ENCODE data around the gene CLEC17A.
A peak's percentile ranks its signal among the peaks of the same experiment; 100 is the strongest.

CLEC17A gene

DNA sequence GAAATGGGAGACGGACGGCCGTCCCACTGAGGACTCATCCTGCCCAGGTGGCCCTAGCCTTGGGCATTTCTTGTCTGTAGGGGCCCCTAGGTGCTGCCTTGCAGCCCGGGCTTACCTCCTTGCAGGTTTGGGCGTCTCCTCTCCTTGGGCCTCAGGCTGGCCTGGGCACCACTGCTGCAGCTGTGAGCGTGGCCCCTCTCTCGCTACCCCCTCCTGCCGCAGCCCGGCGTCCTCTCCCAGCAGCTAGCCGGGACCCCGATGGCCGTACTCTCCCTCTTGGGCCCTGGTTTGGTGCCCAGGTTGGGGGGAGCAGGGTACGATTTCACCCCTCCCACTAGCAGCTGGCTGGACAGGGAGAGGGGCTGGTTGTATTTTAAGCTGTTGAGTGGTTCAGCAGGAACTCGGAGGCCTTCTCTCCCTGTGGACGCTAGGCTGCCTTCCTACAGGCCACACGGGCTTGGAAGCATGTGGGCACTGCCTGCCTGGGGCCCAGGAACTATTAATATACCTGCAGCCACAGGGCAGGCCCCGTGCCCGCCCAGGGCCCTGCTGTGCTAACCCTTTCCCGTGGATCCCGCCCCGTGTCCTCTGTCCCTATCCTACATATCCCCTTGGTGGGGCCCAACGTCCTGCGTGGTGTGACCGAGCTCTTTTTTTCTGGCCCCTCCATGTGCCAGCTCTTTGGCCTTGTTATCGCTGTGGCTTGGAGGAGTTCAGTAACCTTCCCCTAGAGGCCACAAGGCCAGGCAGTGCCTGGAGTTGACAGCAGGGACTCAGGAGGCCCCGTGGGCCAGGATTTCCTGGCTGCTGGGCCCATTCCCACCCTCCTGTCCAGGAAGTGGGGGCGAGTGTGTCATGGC lies 22.7 kb upstream of the CLEC17A start:
- peaks cover 0 to 26% (median 10%) of the 10 kb centered on the region in 4 experiments for H3K36me3 ChIP-seq (ENCODE audit: control insufficient read depth in 4 of 4, insufficient read depth in 4 of 4, low read length in 3 of 4)
- WGBS (ENCODE audit: insufficient coverage): 49% methylated on average over 23 of the region's 28 CpGs
- H3K27ac ChIP-seq (ENCODE audit: insufficient read depth in 1 of 2, low read depth in 1 of 2, low read length in 2 of 2, poor library complexity in 1 of 2, severe bottlenecking in 2 of 2): peak overlapping the region; percentile 48 to 69
- peak overlapping the region in 2 of 7 experiments; percentile 11 to 33 for H3K4me3 ChIP-seq (ENCODE audit: control insufficient read depth in 1 of 7, extremely low read depth in 1 of 7, insufficient read depth in 4 of 7, low read depth in 2 of 7, low read length in 6 of 7)
- no peaks in the 10 kb centered on the region for H3K27me3 ChIP-seq (replicated peaks in 2 of 5; ENCODE audit: control insufficient read depth in 4 of 5, insufficient read depth in 5 of 5, low read length in 4 of 5)
- no peaks in the 10 kb centered on the region for H3K9me3 ChIP-seq (ENCODE audit: control extremely low read depth in 1 of 5, control insufficient read depth in 4 of 5, insufficient read depth in 2 of 5, low read depth in 1 of 5, low read length in 4 of 5)
- CTCF ChIA-PET: interaction anchor here (0.9 to 2.0 kb wide), 7 partner anchors 9 to 130 kb away, joined by 3 to 16 read pairs (median 3); partner anchors contain the start of gene ZNF333
- POLR2A ChIA-PET: interaction anchor here (0.7 kb wide), 1 partner anchor 42 kb away, joined by 3 read pairs; no protein-coding TSS in a partner anchor
- peak in 2 of 3 donors; percentile 35 to 53 for DNase-seq
- H3K4me1 ChIP-seq (ENCODE audit: control extremely low read depth in 1 of 4, control insufficient read depth in 4 of 4, insufficient read depth in 4 of 4, low read length in 3 of 4): peaks cover 0 to 43% (median 29%) of the 10 kb centered on the region in 4 experiments

DNA sequence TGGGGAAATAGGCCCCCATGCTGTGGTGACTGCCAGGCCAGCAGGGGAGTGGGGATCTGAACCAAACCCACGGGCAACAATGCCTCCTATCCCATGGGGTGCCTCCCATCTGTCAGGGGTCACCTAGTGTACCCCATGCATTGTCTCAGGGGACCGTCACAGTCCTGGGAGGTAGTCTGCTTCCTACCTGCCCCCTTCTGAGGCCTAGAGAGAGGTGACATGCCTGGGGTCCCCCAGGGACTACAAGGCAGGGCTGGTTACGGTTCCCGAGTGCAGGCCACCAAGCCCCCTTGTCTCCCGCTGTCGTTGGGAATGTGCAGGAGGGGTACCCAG lies 22.1 kb upstream of the CLEC17A start:
- Histone ChIP-seq H3K9me3 (ENCODE audit: control extremely low read depth in 1 of 5, control insufficient read depth in 4 of 5, insufficient read depth in 2 of 5, low read depth in 1 of 5, low read length in 4 of 5) (no peaks in the 10 kb centered on the region), H3K27ac (ENCODE audit: insufficient read depth in 1 of 2, low read depth in 1 of 2, low read length in 2 of 2, poor library complexity in 1 of 2, severe bottlenecking in 2 of 2) (peak overlapping the region; percentile 48 to 69), H3K4me3 (ENCODE audit: control insufficient read depth in 1 of 7, extremely low read depth in 1 of 7, insufficient read depth in 4 of 7, low read depth in 2 of 7, low read length in 6 of 7) (no peak overlapping the region), H3K27me3 (replicated peaks in 2 of 5; ENCODE audit: control insufficient read depth in 4 of 5, insufficient read depth in 5 of 5, low read length in 4 of 5) (no peaks in the 10 kb centered on the region), H3K36me3 (ENCODE audit: control insufficient read depth in 4 of 4, insufficient read depth in 4 of 4, low read length in 3 of 4) (peaks cover 0 to 31% (median 12%) of the 10 kb centered on the region in 4 experiments), H3K4me1 (ENCODE audit: control extremely low read depth in 1 of 4, control insufficient read depth in 4 of 4, insufficient read depth in 4 of 4, low read length in 3 of 4) (peaks cover 0 to 43% (median 29%) of the 10 kb centered on the region in 4 experiments)
- no peak for DNase-seq
- POLR2A ChIA-PET: no interaction called here
- CTCF ChIA-PET: interaction anchor here (1.0 to 2.0 kb wide), 5 partner anchors 10 to 126 kb away, joined by 3 to 16 read pairs (median 3); no protein-coding TSS in a partner anchor
- 66% methylated on average over 6 of the region's 6 CpGs for WGBS (ENCODE audit: insufficient coverage)

DNA sequence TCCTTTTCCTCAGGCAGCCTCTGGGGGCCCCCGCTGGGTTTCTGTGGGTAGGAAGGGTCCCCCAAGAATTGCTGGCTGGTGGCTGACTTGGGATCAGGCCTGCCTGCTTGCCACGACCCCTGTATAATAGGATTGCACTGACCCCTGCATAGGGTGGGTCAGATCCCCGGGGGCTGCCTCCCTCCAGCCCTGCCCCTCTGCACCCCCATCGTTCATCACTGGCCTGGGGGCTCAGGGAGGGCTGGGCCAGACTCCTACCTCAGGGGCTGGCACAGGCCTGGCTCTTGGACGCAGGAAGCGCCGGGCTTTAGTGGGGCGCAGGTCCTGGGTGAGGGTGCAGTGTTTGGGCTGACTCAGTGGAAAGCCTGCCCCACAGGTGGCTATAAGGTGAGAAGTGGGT lies 21.6 kb upstream of the CLEC17A start:
- 100% methylated on average over 5 of the region's 8 CpGs for WGBS (ENCODE audit: insufficient coverage)
- ChIA-PET CTCF (interaction anchor here (1.0 to 1.3 kb wide), 5 partner anchors 10 to 125 kb away, joined by 3 to 4 read pairs (median 3); no protein-coding TSS in a partner anchor), POLR2A (no interaction called here)
- Histone ChIP-seq H3K36me3 (ENCODE audit: control insufficient read depth in 4 of 4, insufficient read depth in 4 of 4, low read length in 3 of 4) (peaks cover 0 to 36% (median 16%) of the 10 kb centered on the region in 4 experiments), H3K27ac (ENCODE audit: insufficient read depth in 1 of 2, low read depth in 1 of 2, low read length in 2 of 2, poor library complexity in 1 of 2, severe bottlenecking in 2 of 2) (peak overlapping the region in 1 of 2 experiments; percentile 69), H3K4me1 (ENCODE audit: control extremely low read depth in 1 of 4, control insufficient read depth in 4 of 4, insufficient read depth in 4 of 4, low read length in 3 of 4) (peaks cover 0 to 43% (median 29%) of the 10 kb centered on the region in 4 experiments), H3K27me3 (replicated peaks in 2 of 5; ENCODE audit: control insufficient read depth in 4 of 5, insufficient read depth in 5 of 5, low read length in 4 of 5) (no peaks in the 10 kb centered on the region), H3K4me3 (ENCODE audit: control insufficient read depth in 1 of 7, extremely low read depth in 1 of 7, insufficient read depth in 4 of 7, low read depth in 2 of 7, low read length in 6 of 7) (no peak overlapping the region), H3K9me3 (ENCODE audit: control extremely low read depth in 1 of 5, control insufficient read depth in 4 of 5, insufficient read depth in 2 of 5, low read depth in 1 of 5, low read length in 4 of 5) (no peaks in the 10 kb centered on the region)
- no peak for DNase-seq

DNA sequence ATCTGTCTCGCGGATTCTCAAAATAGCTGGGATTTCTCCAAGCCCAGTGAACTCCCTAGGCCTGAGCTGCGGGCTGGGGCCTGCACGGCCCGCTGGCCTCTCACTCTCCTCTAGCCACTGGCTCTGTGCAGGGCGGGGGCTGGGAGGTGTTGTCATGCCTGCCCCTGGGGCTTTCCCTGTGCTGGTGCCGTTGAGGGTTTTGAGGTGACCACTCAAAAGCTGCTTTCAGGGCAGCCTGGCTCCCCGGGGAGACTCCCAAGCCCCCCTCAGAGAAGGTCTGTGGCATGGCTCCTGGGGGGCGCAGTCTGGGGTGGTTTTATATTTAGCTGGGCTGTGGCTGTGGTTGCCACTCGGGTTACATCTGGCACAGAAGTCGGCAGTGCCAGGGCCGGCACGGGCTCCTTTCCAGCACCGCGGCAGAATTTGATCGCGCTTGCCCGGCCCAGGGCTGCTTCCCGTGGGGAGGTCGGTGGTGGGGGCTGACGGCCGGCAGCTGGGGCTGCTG lies 21.0 kb upstream of the CLEC17A start:
- Histone ChIP-seq H3K9me3 (ENCODE audit: control extremely low read depth in 1 of 5, control insufficient read depth in 4 of 5, insufficient read depth in 2 of 5, low read depth in 1 of 5, low read length in 4 of 5) (no peaks in the 10 kb centered on the region), H3K4me1 (ENCODE audit: control extremely low read depth in 1 of 4, control insufficient read depth in 4 of 4, insufficient read depth in 4 of 4, low read length in 3 of 4) (peaks cover 0 to 38% (median 23%) of the 10 kb centered on the region in 4 experiments), H3K27ac (ENCODE audit: insufficient read depth in 1 of 2, low read depth in 1 of 2, low read length in 2 of 2, poor library complexity in 1 of 2, severe bottlenecking in 2 of 2) (peak overlapping the region in 1 of 2 experiments; percentile 14), H3K27me3 (replicated peaks in 2 of 5; ENCODE audit: control insufficient read depth in 4 of 5, insufficient read depth in 5 of 5, low read length in 4 of 5) (no peaks in the 10 kb centered on the region), H3K36me3 (ENCODE audit: control insufficient read depth in 4 of 4, insufficient read depth in 4 of 4, low read length in 3 of 4) (peaks cover 0 to 39% (median 17%) of the 10 kb centered on the region in 4 experiments), H3K4me3 (ENCODE audit: control insufficient read depth in 1 of 7, extremely low read depth in 1 of 7, insufficient read depth in 4 of 7, low read depth in 2 of 7, low read length in 6 of 7) (no peak overlapping the region)
- WGBS (ENCODE audit: insufficient coverage): 76% methylated on average over 20 of the region's 22 CpGs
- ChIA-PET POLR2A (no interaction called here), CTCF (interaction anchor here (1.0 to 1.5 kb wide), 6 partner anchors 10 to 125 kb away, joined by 3 to 4 read pairs (median 3); no protein-coding TSS in a partner anchor)
- peak in 1 of 3 donors; percentile 36 for DNase-seq

DNA sequence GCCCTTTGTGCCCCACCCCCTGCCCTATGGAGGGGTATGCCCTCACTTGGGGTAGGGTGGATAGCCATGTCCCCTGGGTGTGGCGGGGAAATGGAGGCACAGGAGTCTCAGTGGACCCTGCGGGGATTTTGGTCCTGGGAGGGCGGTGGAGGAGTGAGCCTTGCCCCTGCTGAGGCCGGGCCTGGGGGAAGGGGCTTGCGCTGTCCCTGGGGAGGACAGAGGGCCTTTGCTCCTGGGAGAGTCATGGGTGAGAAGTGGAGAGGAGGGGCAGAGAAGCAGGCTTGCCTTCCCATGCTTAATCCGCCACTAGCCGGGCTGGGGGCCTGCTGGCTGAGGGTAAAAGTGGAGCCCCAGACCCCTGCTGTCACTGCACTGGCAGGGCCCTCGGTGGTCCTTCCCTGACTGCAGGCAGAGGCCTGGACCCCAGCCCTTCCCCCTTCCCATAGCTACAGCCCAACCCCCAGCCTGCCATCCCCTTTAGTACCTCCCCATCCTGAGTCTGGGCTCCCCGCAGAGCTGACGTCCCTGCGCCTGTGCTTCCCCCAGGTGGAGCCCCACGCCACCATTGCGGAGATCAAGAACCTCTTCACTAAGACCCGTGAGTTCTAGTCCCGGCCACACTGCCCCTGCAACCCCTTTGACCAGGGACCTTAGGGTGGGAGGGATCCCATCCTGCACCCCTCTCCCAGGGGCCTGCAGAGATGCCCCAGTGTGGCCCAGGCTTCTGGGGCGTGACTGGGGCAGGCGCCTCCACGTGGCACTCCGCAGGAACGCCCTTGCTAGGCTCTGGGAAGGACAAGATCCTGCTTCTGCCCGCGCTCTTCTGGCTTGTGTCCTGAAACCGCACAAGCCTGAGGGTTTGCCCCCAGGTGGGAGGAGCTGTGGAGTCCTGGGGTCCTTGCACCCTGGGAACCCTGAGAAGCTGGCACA lies 20.0 kb upstream of the CLEC17A start:
- 91% methylated on average over 16 of the region's 23 CpGs for WGBS (ENCODE audit: insufficient coverage)
- no peak overlapping the region for H3K4me3 ChIP-seq (ENCODE audit: control insufficient read depth in 1 of 7, extremely low read depth in 1 of 7, insufficient read depth in 4 of 7, low read depth in 2 of 7, low read length in 6 of 7)
- ChIA-PET POLR2A (no interaction called here), CTCF (interaction anchor here (0.6 to 1.5 kb wide), 3 partner anchors 10 to 124 kb away, joined by 3 to 4 read pairs (median 3); no protein-coding TSS in a partner anchor)
- no peaks in the 10 kb centered on the region for H3K9me3 ChIP-seq (ENCODE audit: control extremely low read depth in 1 of 5, control insufficient read depth in 4 of 5, insufficient read depth in 2 of 5, low read depth in 1 of 5, low read length in 4 of 5)
- H3K4me1 ChIP-seq (ENCODE audit: control extremely low read depth in 1 of 4, control insufficient read depth in 4 of 4, insufficient read depth in 4 of 4, low read length in 3 of 4): peaks cover 0 to 38% (median 23%) of the 10 kb centered on the region in 4 experiments
- no peak for DNase-seq
- H3K36me3 ChIP-seq (ENCODE audit: control insufficient read depth in 4 of 4, insufficient read depth in 4 of 4, low read length in 3 of 4): peaks cover 0 to 49% (median 21%) of the 10 kb centered on the region in 4 experiments
- no peaks in the 10 kb centered on the region for H3K27me3 ChIP-seq (replicated peaks in 2 of 5; ENCODE audit: control insufficient read depth in 4 of 5, insufficient read depth in 5 of 5, low read length in 4 of 5)
- H3K27ac ChIP-seq (ENCODE audit: insufficient read depth in 1 of 2, low read depth in 1 of 2, low read length in 2 of 2, poor library complexity in 1 of 2, severe bottlenecking in 2 of 2): peak overlapping the region in 1 of 2 experiments; percentile 14

DNA sequence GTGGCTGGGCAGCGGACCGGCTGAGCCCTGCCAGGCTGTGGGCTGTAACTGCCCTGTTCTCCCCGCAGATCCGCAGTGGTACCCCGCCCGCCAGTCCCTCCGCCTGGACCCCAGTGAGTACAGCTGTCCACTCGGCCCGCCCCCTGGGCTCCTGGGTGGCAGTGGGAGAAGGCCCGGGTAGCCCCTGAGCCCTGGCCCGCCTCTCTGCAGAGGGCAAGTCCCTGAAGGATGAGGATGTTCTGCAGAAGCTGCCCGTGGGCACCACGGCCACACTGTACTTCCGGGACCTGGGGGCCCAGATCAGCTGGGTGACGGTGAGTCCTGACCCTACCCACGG lies 19.3 kb upstream of the CLEC17A start:
- Histone ChIP-seq H3K4me1 (ENCODE audit: control extremely low read depth in 1 of 4, control insufficient read depth in 4 of 4, insufficient read depth in 4 of 4, low read length in 3 of 4) (peaks cover 0 to 38% (median 22%) of the 10 kb centered on the region in 4 experiments), H3K4me3 (ENCODE audit: control insufficient read depth in 1 of 7, extremely low read depth in 1 of 7, insufficient read depth in 4 of 7, low read depth in 2 of 7, low read length in 6 of 7) (no peak overlapping the region), H3K27me3 (replicated peaks in 2 of 5; ENCODE audit: control insufficient read depth in 4 of 5, insufficient read depth in 5 of 5, low read length in 4 of 5) (no peaks in the 10 kb centered on the region), H3K27ac (ENCODE audit: insufficient read depth in 1 of 2, low read depth in 1 of 2, low read length in 2 of 2, poor library complexity in 1 of 2, severe bottlenecking in 2 of 2) (no peak overlapping the region), H3K36me3 (ENCODE audit: control insufficient read depth in 4 of 4, insufficient read depth in 4 of 4, low read length in 3 of 4) (peaks cover 0 to 49% (median 22%) of the 10 kb centered on the region in 4 experiments), H3K9me3 (ENCODE audit: control extremely low read depth in 1 of 5, control insufficient read depth in 4 of 5, insufficient read depth in 2 of 5, low read depth in 1 of 5, low read length in 4 of 5) (no peaks in the 10 kb centered on the region)
- WGBS (ENCODE audit: insufficient coverage): over 99% methylated on average over 15 of the region's 16 CpGs
- CTCF ChIA-PET: interaction anchor here (0.6 to 1.5 kb wide), 2 partner anchors 14 to 123 kb away, joined by 3 read pairs; no protein-coding TSS in a partner anchor
- DNase-seq: no peak
- POLR2A ChIA-PET: no interaction called here

Data from common myeloid progenitor, CD34-positive (primary cell).